ENCODE results near the gene INSYN2A.

Gene INSYN2A

DNA sequence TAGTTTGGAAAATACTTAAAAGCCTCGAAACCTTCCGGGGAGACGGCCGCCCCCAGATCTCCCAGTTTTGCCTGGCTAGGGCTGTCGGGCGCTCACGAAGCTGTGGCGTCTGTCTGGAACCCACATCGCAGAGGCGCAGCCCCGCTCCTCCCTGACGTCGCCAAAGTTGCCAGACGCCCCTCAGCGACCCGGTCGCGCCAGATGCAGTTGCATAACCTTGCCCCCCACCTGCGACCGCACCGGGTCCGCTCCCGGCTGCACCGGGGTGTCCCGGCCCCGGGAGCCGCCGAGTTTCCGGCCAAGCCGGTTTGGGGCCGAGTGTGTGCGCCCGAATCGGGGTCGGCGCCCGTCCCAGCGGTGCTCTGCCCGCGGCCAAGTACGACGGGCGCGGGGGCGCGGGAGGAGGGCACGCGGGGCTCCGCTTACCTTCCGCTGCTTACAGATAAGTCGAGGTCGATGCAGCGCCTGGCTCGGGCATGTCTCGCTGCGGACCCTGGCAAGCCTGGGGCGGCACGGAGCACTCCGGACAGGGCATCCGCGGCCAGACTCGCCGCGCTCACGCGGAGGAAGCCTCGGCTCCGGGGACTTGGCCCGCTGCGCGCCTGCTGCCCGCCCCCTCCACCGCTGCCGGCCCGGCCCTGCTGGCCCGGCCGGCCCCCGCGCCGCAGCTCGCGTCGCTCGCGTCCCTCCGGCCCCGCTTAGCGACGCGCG is 665 bp downstream of the INSYN2A start:
- no peak for DNase-seq (ENCODE audit: low read depth, low spot score)
- H3K27me3 ChIP-seq (ENCODE audit: control insufficient read depth, insufficient read depth, low read length): peaks cover 5% of the 10 kb centered on the region; the same call in 1 of the 2 replicates
- peaks cover 3% of the 10 kb centered on the region; the same call in 1 of the 2 replicates for H3K4me1 ChIP-seq (ENCODE audit: control insufficient read depth, insufficient read depth, low read length)
- no peaks in the 10 kb centered on the region for H3K36me3 ChIP-seq (ENCODE audit: control insufficient read depth, insufficient read depth, low read length)
- H3K4me3 ChIP-seq (ENCODE audit: low read length): peak overlapping the region; percentile 40; the same call in 1 of the 2 replicates
- H3K27ac ChIP-seq (ENCODE audit: low read length): no peak overlapping the region
- WGBS (ENCODE audit: insufficient coverage, insufficient read length): no CpG with 5 or more reads among the region's 91 CpGs
- no peaks in the 10 kb centered on the region for H3K9me3 ChIP-seq (ENCODE audit: control insufficient read depth, insufficient read depth, low read length)

DNA sequence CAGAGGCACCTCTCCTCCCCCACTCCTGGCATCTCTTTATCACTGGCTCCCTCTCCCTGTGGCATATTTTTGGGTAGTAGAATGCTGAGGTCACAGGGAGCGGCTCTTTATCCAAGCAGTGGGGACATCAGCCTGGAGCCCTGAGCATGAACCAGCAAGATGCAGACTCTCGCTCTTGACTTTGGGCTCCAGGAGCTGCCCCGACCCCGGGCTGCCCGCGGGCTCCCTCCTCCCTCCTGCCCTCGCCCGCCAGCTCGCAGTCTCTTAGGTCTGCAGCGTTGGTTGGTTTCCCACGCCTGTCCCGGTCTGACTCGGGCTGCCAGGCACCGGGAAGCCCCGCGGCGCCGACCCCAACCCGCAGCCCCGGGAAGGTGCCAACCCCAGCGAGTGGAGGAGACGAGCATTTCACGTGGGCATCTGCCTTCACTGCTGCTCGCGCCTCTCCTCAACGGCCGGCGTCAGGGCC is 1.3 kb downstream of the INSYN2A start:
- WGBS (ENCODE audit: insufficient coverage, insufficient read length): no CpG with 5 or more reads among the region's 28 CpGs
- H3K36me3 ChIP-seq (ENCODE audit: control insufficient read depth, insufficient read depth, low read length): no peaks in the 10 kb centered on the region

DNA sequence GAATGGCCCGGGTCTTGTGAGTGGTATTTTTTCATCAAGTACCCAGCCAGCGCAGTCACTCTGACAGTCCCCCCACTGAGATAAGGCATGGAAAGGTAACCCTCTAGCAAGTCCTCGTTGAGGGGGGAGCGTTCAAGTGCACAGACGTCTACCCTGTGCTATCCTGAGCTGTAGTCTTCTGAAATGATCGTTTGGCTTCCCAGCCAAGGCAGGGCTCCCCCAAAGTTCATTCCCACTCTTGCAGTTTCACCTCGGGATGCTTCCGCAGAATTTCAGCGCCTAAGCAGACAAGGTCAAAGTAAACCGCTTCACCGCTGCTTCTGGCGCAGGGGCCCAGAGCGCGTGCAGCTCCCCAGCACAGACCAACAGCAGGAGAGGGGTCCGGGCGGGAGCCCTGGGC is 1.8 kb downstream of the INSYN2A start:
- no peak overlapping the region for H3K27ac ChIP-seq (ENCODE audit: low read length)
- peaks cover 5% of the 10 kb centered on the region; the same call in 1 of the 2 replicates for H3K27me3 ChIP-seq (ENCODE audit: control insufficient read depth, insufficient read depth, low read length)
- H3K4me1 ChIP-seq (ENCODE audit: control insufficient read depth, insufficient read depth, low read length): peaks cover 3% of the 10 kb centered on the region; the same call in 1 of the 2 replicates
- no peaks in the 10 kb centered on the region for H3K9me3 ChIP-seq (ENCODE audit: control insufficient read depth, insufficient read depth, low read length)
- WGBS (ENCODE audit: insufficient coverage, insufficient read length): no CpG with 5 or more reads among the region's 16 CpGs
- H3K4me3 ChIP-seq (ENCODE audit: low read length): no peak overlapping the region; the same call in 1 of the 2 replicates
- no peaks in the 10 kb centered on the region for H3K36me3 ChIP-seq (ENCODE audit: control insufficient read depth, insufficient read depth, low read length)
- DNase-seq (ENCODE audit: low read depth, low spot score): no peak

More for the DNA sequence above, 1.3 kb downstream of the INSYN2A start:
- H3K4me3 ChIP-seq (ENCODE audit: low read length): peak overlapping the region; percentile 19; the same call in 1 of the 2 replicates
- peaks cover 3% of the 10 kb centered on the region; the same call in 1 of the 2 replicates for H3K4me1 ChIP-seq (ENCODE audit: control insufficient read depth, insufficient read depth, low read length)
- H3K27me3 ChIP-seq (ENCODE audit: control insufficient read depth, insufficient read depth, low read length): peaks cover 5% of the 10 kb centered on the region; the same call in 1 of the 2 replicates
- no peak overlapping the region for H3K27ac ChIP-seq (ENCODE audit: low read length)
- no peaks in the 10 kb centered on the region for H3K9me3 ChIP-seq (ENCODE audit: control insufficient read depth, insufficient read depth, low read length)
- no peak for DNase-seq (ENCODE audit: low read depth, low spot score)

DNA sequence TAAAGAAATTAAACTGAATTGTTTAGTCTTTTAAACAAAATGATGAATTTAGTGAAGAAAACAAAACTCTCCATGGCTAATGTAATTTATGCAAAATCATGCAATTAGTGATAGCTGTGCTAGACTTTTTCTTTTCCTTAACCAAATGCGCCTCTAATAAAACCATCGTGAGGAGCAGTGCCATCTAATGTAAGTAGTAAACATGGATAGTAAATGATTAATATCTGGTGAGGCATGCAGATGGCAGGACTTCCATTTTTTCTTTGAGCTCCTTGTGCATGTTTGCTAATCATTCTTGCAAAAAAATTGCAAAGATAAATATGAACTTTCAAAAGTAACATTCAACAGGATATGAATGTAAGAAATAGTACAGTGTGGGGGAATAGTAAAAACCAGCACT is 2.3 kb downstream of the INSYN2A start:
- Histone ChIP-seq H3K4me3 (ENCODE audit: low read length) (no peak overlapping the region), H3K4me1 (ENCODE audit: control insufficient read depth, insufficient read depth, low read length) (peaks cover 3% of the 10 kb centered on the region; the same call in 1 of the 2 replicates), H3K27ac (ENCODE audit: low read length) (no peak overlapping the region), H3K27me3 (ENCODE audit: control insufficient read depth, insufficient read depth, low read length) (peaks cover 5% of the 10 kb centered on the region; the same call in 1 of the 2 replicates), H3K9me3 (ENCODE audit: control insufficient read depth, insufficient read depth, low read length) (no peaks in the 10 kb centered on the region), H3K36me3 (ENCODE audit: control insufficient read depth, insufficient read depth, low read length) (no peaks in the 10 kb centered on the region)
- no CpG with 5 or more reads among the region's 2 CpGs for WGBS (ENCODE audit: insufficient coverage, insufficient read length)
- DNase-seq (ENCODE audit: low read depth, low spot score): no peak

DNA sequence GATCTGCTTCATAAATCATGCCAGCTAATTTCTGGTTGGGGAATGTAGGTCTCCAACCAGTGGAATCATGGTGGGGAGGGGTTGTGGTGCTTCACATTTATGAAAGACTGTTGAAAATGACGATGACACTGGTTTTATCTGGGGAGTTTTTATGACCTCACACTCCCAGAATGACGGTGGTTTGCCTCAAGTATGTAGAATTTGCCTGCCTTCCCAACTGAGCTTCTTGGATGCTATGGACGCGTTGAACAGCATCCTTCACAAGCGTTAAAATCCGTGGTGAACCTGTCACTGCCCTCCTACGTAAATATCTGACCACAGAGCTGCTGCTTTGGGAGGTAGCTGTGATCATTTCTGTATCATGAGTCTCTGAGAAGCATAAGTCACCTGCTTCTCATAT is 3.3 kb downstream of the INSYN2A start:
- Histone ChIP-seq H3K27ac (ENCODE audit: low read length) (no peak overlapping the region), H3K36me3 (ENCODE audit: control insufficient read depth, insufficient read depth, low read length) (no peaks in the 10 kb centered on the region), H3K9me3 (ENCODE audit: control insufficient read depth, insufficient read depth, low read length) (no peaks in the 10 kb centered on the region), H3K27me3 (ENCODE audit: control insufficient read depth, insufficient read depth, low read length) (peaks cover 5% of the 10 kb centered on the region; the same call in 1 of the 2 replicates), H3K4me3 (ENCODE audit: low read length) (no peak overlapping the region), H3K4me1 (ENCODE audit: control insufficient read depth, insufficient read depth, low read length) (peaks cover 3% of the 10 kb centered on the region; the same call in 1 of the 2 replicates)
- no peak for DNase-seq (ENCODE audit: low read depth, low spot score)
- no CpG with 5 or more reads among the region's 7 CpGs for whole genome bisulfite sequencing (ENCODE audit: insufficient coverage, insufficient read length)

DNA sequence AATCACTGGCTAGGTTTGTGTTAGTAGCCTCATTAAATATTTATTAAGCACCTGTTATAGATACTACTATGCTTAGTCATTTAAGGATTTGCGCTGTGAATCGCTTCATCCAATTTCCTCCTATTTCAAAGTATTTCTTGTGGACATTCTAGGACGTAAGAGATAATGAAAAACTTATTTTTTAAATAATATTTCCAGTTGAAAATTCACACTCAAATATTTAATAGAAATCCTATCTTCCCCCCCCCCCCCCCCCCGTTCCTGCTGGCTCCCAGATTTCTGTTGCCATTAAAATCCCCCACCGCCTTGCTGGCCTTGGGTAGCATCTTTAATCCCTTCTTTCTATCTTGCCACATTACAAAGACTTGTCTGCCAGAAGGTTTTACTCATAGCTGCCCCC is 6.0 kb downstream of the INSYN2A start:
- Histone ChIP-seq H3K9me3 (ENCODE audit: control insufficient read depth, insufficient read depth, low read length) (no peaks in the 10 kb centered on the region), H3K4me3 (ENCODE audit: low read length) (no peak overlapping the region), H3K4me1 (ENCODE audit: control insufficient read depth, insufficient read depth, low read length) (no peaks in the 10 kb centered on the region), H3K27ac (ENCODE audit: low read length) (no peak overlapping the region), H3K27me3 (ENCODE audit: control insufficient read depth, insufficient read depth, low read length) (peaks cover 5% of the 10 kb centered on the region; the same call in 1 of the 2 replicates), H3K36me3 (ENCODE audit: control insufficient read depth, insufficient read depth, low read length) (no peaks in the 10 kb centered on the region)
- no CpG with 5 or more reads among the region's 5 CpGs for WGBS (ENCODE audit: insufficient coverage, insufficient read length)
- no peak for DNase-seq (ENCODE audit: low read depth, low spot score)

DNA sequence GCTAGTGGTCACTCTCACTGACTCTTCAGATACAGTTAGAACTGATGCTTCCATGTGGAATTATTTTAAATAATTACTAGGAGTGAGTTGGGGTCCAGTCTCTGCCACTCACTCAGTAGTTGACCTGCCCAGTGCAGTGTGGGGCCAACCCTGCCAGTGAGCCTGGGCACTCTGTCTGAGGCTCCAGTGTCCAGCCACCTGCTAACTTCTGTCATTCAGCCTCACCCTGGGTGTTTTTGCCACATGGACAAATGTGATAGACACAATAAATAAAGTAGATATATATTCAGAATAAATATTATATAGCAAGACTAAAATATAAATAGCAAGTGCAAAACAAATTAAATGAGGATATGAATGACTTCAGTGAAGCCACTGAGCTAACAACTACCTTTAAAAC is 7.2 kb downstream of the INSYN2A start:
- Histone ChIP-seq H3K27me3 (ENCODE audit: control insufficient read depth, insufficient read depth, low read length) (no peaks in the 10 kb centered on the region), H3K27ac (ENCODE audit: low read length) (no peak overlapping the region), H3K9me3 (ENCODE audit: control insufficient read depth, insufficient read depth, low read length) (no peaks in the 10 kb centered on the region), H3K36me3 (ENCODE audit: control insufficient read depth, insufficient read depth, low read length) (no peaks in the 10 kb centered on the region), H3K4me3 (ENCODE audit: low read length) (no peak overlapping the region), H3K4me1 (ENCODE audit: control insufficient read depth, insufficient read depth, low read length) (no peaks in the 10 kb centered on the region)
- no peak for DNase-seq (ENCODE audit: low read depth, low spot score)

DNA sequence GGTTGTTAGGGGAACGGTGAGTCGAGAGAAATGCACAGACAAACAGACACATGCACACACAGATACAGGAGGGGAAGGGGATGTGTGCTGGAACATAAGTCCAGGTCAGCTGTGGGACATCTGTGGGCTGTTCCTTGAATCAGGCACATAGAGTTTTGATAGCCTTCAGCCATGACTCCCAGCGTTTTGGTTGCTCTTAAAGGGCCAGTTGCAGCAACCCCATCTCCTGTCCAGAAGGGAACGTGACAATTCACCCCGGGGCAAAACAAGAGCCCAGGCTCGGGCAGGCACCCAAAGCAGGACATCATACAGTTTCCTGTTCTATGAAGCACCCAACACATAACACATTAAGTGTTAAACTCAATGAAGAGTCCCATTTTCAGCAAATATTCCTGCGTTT is 9.6 kb downstream of the INSYN2A start:
- H3K27me3 ChIP-seq (ENCODE audit: control insufficient read depth, insufficient read depth, low read length): no peaks in the 10 kb centered on the region
- WGBS (ENCODE audit: insufficient coverage, insufficient read length): 100% methylated on average over 2 of the region's 7 CpGs
- H3K27ac ChIP-seq (ENCODE audit: low read length): no peak overlapping the region
- no peaks in the 10 kb centered on the region for H3K4me1 ChIP-seq (ENCODE audit: control insufficient read depth, insufficient read depth, low read length)
- DNase-seq (ENCODE audit: low read depth, low spot score): no peak
- H3K36me3 ChIP-seq (ENCODE audit: control insufficient read depth, insufficient read depth, low read length): no peaks in the 10 kb centered on the region
- no peaks in the 10 kb centered on the region for H3K9me3 ChIP-seq (ENCODE audit: control insufficient read depth, insufficient read depth, low read length)
- no peak overlapping the region for H3K4me3 ChIP-seq (ENCODE audit: low read length)

DNA sequence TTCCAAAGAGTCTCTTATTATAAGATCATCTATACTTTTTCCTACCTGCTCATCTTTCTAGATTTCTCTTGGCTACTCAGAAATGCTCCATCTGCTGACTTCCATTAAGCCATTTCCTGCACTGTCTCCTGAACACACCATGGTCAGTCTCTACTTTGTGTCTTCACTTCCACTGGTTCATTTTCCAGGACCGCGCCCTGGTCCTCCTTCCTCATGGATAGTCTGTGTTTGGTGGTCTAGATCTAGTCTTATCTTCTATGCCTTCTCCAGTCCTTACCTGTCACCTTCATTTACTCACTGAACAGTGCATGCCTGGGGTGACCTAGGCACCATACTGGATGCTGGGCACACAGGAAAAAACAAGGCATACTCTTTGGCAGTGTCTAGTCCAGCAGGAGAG is 11.8 kb downstream of the INSYN2A start:
- H3K4me3 ChIP-seq (ENCODE audit: low read length): no peak overlapping the region
- WGBS (ENCODE audit: insufficient coverage, insufficient read length): no CpG with 5 or more reads among the region's 2 CpGs
- H3K4me1 ChIP-seq (ENCODE audit: control insufficient read depth, insufficient read depth, low read length): no peaks in the 10 kb centered on the region
- H3K27ac ChIP-seq (ENCODE audit: low read length): no peak overlapping the region
- H3K36me3 ChIP-seq (ENCODE audit: control insufficient read depth, insufficient read depth, low read length): no peaks in the 10 kb centered on the region
- no peaks in the 10 kb centered on the region for H3K9me3 ChIP-seq (ENCODE audit: control insufficient read depth, insufficient read depth, low read length)
- H3K27me3 ChIP-seq (ENCODE audit: control insufficient read depth, insufficient read depth, low read length): no peaks in the 10 kb centered on the region
- DNase-seq (ENCODE audit: low read depth, low spot score): no peak

DNA sequence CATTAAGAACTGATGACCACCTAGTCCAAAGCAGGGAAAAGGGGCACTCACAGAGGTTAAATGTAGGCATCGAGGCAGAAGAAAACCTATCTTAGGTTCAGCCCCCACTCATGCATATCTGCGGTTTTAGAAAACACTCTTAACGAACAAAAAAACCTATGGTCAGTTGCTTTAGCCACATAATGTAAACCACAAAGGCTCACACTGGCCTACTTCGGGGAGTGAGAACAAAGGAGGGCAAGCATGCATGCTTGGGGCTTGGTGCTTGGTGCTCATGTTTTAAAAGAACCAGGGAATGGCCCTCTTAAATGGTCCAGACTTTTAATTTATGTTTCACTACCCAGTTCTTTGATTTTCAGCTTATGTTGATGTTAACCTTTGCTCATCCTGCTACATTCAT is 14.2 kb downstream of the INSYN2A start:
- Histone ChIP-seq H3K27me3 (ENCODE audit: control insufficient read depth, insufficient read depth, low read length) (no peaks in the 10 kb centered on the region), H3K36me3 (ENCODE audit: control insufficient read depth, insufficient read depth, low read length) (no peaks in the 10 kb centered on the region), H3K27ac (ENCODE audit: low read length) (no peak overlapping the region), H3K9me3 (ENCODE audit: control insufficient read depth, insufficient read depth, low read length) (no peaks in the 10 kb centered on the region), H3K4me1 (ENCODE audit: control insufficient read depth, insufficient read depth, low read length) (no peaks in the 10 kb centered on the region), H3K4me3 (ENCODE audit: low read length) (no peak overlapping the region)
- no peak for DNase-seq (ENCODE audit: low read depth, low spot score)
- WGBS (ENCODE audit: insufficient coverage, insufficient read length): no CpG with 5 or more reads among the region's 4 CpGs

Measured in iPS DF 6.9 (cell line).